K562 (cell line): ENCODE results near the gene SYNJ2. TPM values are rescaled to one million over a fixed set of nuclear protein-coding genes. Genes with fewer than 3 reads are reported as not detected.

Experiments
- ATAC-seq: fragments of 200-7000 bp; cut with Tn5 transposase; 3 replicates; pipeline ENCODE4 v1.9.1; 2020; ENCODE audit warnings: moderate library complexity
- BruUV-seq: library from RNA; stranded (reverse); fragments of 400-500 nt; replicated peaks from 2 replicates; lab custom pipeline; 2021; lab: Mats Ljungman, UMichigan
- CTCF ChIA-PET: fragments of 300-600 bp; formaldehyde crosslinking; extraction: SDS; loops from one replicate; lab custom pipeline; 2021; ENCODE audit warnings: low intra/inter-chr PET ratio; lab: Yijun Ruan, JAX
- POLR2A ChIA-PET: fragments of 300-600, 350-650 bp; sonication (Branson Sonifier 250); formaldehyde crosslinking; extraction: SDS; loops from one replicate; lab custom pipeline; 2021; ENCODE audit warnings: antibody characterized with exemption, inconsistent platforms; lab: Yijun Ruan, JAX
- DNase-seq, 4 experiments: peaks; one replicate each; pipeline versions ENCODE4 v3.0.0 to v3.0.0-alpha.2; 2011 to 2018; ENCODE audit warnings: low spot score in 3 of 4, mixed read lengths in 3 of 4; ENCODE audit errors: extremely low read depth in 1 of 4
- FAIRE-seq: peaks from 2 replicates; lab custom pipeline; 2011; peaks lifted over from hg19 to GRCh38; lab: Jason Lieb, UNC
- H2AFZ ChIP-seq: 2 replicates; pipeline ENCODE4 v1.6.0; 2011; ENCODE audit warnings: low read depth, low read length, control low read depth, inconsistent platforms
- H3K27ac ChIP-seq: fragments of 200-600 bp; 3 replicates; pipeline ENCODE4 v1.8.0; 2011; ENCODE audit warnings: low read depth, mild to moderate bottlenecking, control low read depth, inconsistent platforms, low read length, moderate library complexity, mixed read lengths; ENCODE audit errors: extremely low read depth
- H3K27me3 ChIP-seq, 2 experiments: fragments of 300-600 bp in 1 of 2; 2 replicates in 1 of 2; 3 replicates in 1 of 2; pipeline versions ENCODE4 v1.6.0 to v1.8.0; 2011; ENCODE audit warnings: inconsistent platforms in 2 of 2, low read length in 2 of 2, mild to moderate bottlenecking in 1 of 2, mixed read lengths in 1 of 2, moderate library complexity in 1 of 2; ENCODE audit not compliant: control insufficient read depth in 2 of 2, insufficient read depth in 2 of 2
- H3K36me3 ChIP-seq: fragments of 300-600 bp; 3 replicates; pipeline ENCODE4 v1.8.0; 2011; ENCODE audit warnings: mild to moderate bottlenecking, low read length, inconsistent platforms; ENCODE audit not compliant: control insufficient read depth, insufficient read depth
- H3K4me1 ChIP-seq, 2 experiments: fragments of 200-600 bp in 1 of 2; replicated peaks in 1 of 2; 2 replicates in 1 of 2; 3 replicates in 1 of 2; pipeline versions ENCODE4 v1.5.1 to v1.8.0; 2011; ENCODE audit warnings: inconsistent platforms in 2 of 2, low read length in 2 of 2, mild to moderate bottlenecking in 1 of 2, mixed read lengths in 1 of 2, moderate library complexity in 1 of 2; ENCODE audit not compliant: control insufficient read depth in 2 of 2, insufficient read depth in 2 of 2
- H3K4me2 ChIP-seq: 2 replicates; pipeline ENCODE4 v1.6.1; 2011; ENCODE audit warnings: low read length, control low read depth, inconsistent platforms, mixed read lengths; ENCODE audit not compliant: insufficient read depth
- H3K4me3 ChIP-seq: fragments of 200-600 bp; sonication (generic), shearing (Covaris generic); 2 replicates; pipeline ENCODE4 v1.5.1; 2016; ENCODE audit warnings: control low read depth, inconsistent platforms
- H3K79me2 ChIP-seq: fragments of 200-600 bp; 3 replicates; pipeline ENCODE4 v1.8.0; 2011; ENCODE audit warnings: low read length, inconsistent platforms; ENCODE audit not compliant: control insufficient read depth, insufficient read depth
- H3K9ac ChIP-seq, 2 experiments: 2 replicates each; pipeline versions ENCODE4 v1.6.0 to v1.6.1; 2011; ENCODE audit warnings: low read depth in 2 of 2, low read length in 2 of 2, control low read depth in 1 of 2, inconsistent platforms in 1 of 2, mild to moderate bottlenecking in 1 of 2, mixed read lengths in 1 of 2; ENCODE audit not compliant: insufficient read depth in 1 of 2
- H3K9me1 ChIP-seq: one replicate; pipeline ENCODE4 v1.6.0; 2011; ENCODE audit warnings: inconsistent platforms, mild to moderate bottlenecking, low read length, moderate library complexity; ENCODE audit not compliant: control insufficient read depth, insufficient read depth
- H3K9me3 ChIP-seq: replicated peaks from 2 replicates; pipeline ENCODE4 v1.5.1; 2011; ENCODE audit warnings: low read depth, low read length, inconsistent platforms; ENCODE audit not compliant: control insufficient read depth, insufficient read depth
- H4K20me1 ChIP-seq: replicated peaks from 2 replicates; pipeline ENCODE4 v1.6.1; 2011; ENCODE audit warnings: low read length, inconsistent platforms, mixed read lengths; ENCODE audit not compliant: control insufficient read depth, insufficient read depth
- BCOR ChIP-seq: fragments of 450-650 bp; IDR thresholded peaks from 2 replicates; pipeline ENCODE4 v1.6.1; 2016
- CCAR2 ChIP-seq: fragments of 200-400 bp; formaldehyde crosslinking; IDR thresholded peaks from 2 replicates; pipeline ENCODE4 v1.6.1; 2017; ENCODE audit warnings: mild to moderate bottlenecking, low read depth, low read length
- FOSL1 ChIP-seq: fragments of 200-800 bp; sonication (Bioruptor generic); conservative IDR thresholded peaks from 2 replicates; pipeline ENCODE4 v1.6.1; 2016; ENCODE audit warnings: missing genetic modification characterization, missing compliant biosample characterization
- NFE2L1 ChIP-seq: fragments of 450-650 bp; IDR thresholded peaks from 2 replicates; pipeline ENCODE4 v1.6.1; 2016; ENCODE audit warnings: missing genetic modification characterization, low read depth, mild to moderate bottlenecking, missing compliant biosample characterization, moderate library complexity, borderline replicate concordance
- RBM25 ChIP-seq: fragments of 200-400 bp; formaldehyde crosslinking; IDR thresholded peaks from 2 replicates; pipeline ENCODE4 v1.6.1; 2018; ENCODE audit warnings: low read length, low read depth, moderate library complexity; ENCODE audit not compliant: severe bottlenecking
- TBP ChIP-seq: optimal IDR thresholded peaks from 2 replicates; pipeline ENCODE3; 2011; ENCODE audit warnings: low read depth, low read length, improper control_type of control experiment
- XRCC3 ChIP-seq: fragments of 450-650 bp; IDR thresholded peaks from 2 replicates; pipeline ENCODE4 v1.6.1; 2017; ENCODE audit warnings: mild to moderate bottlenecking, moderate library complexity
- ZBTB1 ChIP-seq: sonication (generic); formaldehyde crosslinking; IDR thresholded peaks from 2 replicates; pipeline ENCODE4 v1.8.1; 2023; ENCODE audit warnings: missing genetic modification reagents, low read depth, mild to moderate bottlenecking, borderline replicate concordance
- ZNF830 ChIP-seq: fragments of 250-450 bp; sonication (Bioruptor Pico); IDR thresholded peaks from 2 replicates; pipeline ENCODE4 v1.5.0; 2021; ENCODE audit warnings: mild to moderate bottlenecking
- WGBS: fragments of 100-300 bp; shearing (Covaris generic); methylation state at CpG from one replicate; pipeline ENCODE4 v1.1.6; 2016; ENCODE audit warnings: low coverage, mixed read lengths; ENCODE audit not compliant: insufficient coverage; ENCODE audit errors: missing lambda C conversion rate; 5-methylcytosine and 5-hydroxymethylcytosine counted together
- in situ Hi-C: fragments of 300-500 bp; cut with MboI; formaldehyde crosslinking; loops from 4 replicates; pipeline ENCODE4 v1.15.0; 2018; ENCODE audit warnings: inconsistent platforms, mixed read lengths
- intact Hi-C: fragments of 100-400 bp; cut with micrococcal nuclease; formaldehyde crosslinking; loops from 2 replicates; pipeline ENCODE4 v1.14.2; 2022
- polyA plus RNA-seq, 8 experiments: library from polyadenylated mRNA; depleted of rRNA in 4 of 8; stranded (reverse) in 5 of 8; unstranded in 3 of 8; fragments of >200 nt; fragmentation: Nextera tagmentation in 2 of 8; fragmentation: Illumina TruSeq in 1 of 8; extraction: Ambion mirVana in 2 of 8; extraction: Trizol in 1 of 8; gene quantifications; 2 replicates each; pipeline versions ENCODE4 v1.2.1 to v1.2.3, GENCODE V29; 2011 to 2014; ENCODE audit warnings: inconsistent platforms in 1 of 8, missing spikeins in 1 of 8
- total RNA-seq, 7 experiments: library from RNA; depleted of rRNA in 6 of 7; stranded (reverse); fragments of >200 nt in 6 of 7; fragmentation: Illumina TruSeq in 2 of 7; extraction: Trizol in 2 of 7; gene quantifications; 2 replicates each; pipeline versions ENCODE4 v1.2.1 to v1.2.3, GENCODE V29; 2011 to 2021; ENCODE audit warnings: low replicate concordance in 1 of 7
- TF ChIP-seq, protein P1 (sequence below): sonication (generic); formaldehyde crosslinking; IDR thresholded peaks from 2 replicates; pipeline ENCODE4 v1.8.0; 2022; ENCODE audit warnings: mild to moderate bottlenecking, missing genetic modification reagents
- TF ChIP-seq, protein P2 (sequence below): sonication (generic); formaldehyde crosslinking; IDR thresholded peaks from 2 replicates; pipeline ENCODE4 v1.8.0; 2022; ENCODE audit warnings: missing genetic modification reagents, mild to moderate bottlenecking, moderate library complexity, borderline replicate concordance
- TF ChIP-seq, protein P3 (sequence below): fragments of 450-650 bp; IDR thresholded peaks from 2 replicates; pipeline ENCODE4 v1.6.1; 2016; ENCODE audit warnings: low read depth, mild to moderate bottlenecking, moderate library complexity
- TF ChIP-seq, protein P4 (sequence below): sonication (generic); formaldehyde crosslinking; IDR thresholded peaks from 2 replicates; pipeline ENCODE4 v1.9.0; 2022; ENCODE audit warnings: mild to moderate bottlenecking, missing genetic modification reagents
- TF ChIP-seq, protein P5 (sequence below): fragments of 150-350 bp; IDR thresholded peaks from 2 replicates; pipeline ENCODE4 v1.6.1; 2014; ENCODE audit warnings: low read depth, mild to moderate bottlenecking, low read length, borderline replicate concordance

SYNJ2 gene
- total and polyA plus RNA-seq, 9 of the 15 experiments (the other 6 are each of a cell fraction or from before 2014, with no cell fraction given), result 3.0 to 27.7 (median 17.8) TPM

DNA sequence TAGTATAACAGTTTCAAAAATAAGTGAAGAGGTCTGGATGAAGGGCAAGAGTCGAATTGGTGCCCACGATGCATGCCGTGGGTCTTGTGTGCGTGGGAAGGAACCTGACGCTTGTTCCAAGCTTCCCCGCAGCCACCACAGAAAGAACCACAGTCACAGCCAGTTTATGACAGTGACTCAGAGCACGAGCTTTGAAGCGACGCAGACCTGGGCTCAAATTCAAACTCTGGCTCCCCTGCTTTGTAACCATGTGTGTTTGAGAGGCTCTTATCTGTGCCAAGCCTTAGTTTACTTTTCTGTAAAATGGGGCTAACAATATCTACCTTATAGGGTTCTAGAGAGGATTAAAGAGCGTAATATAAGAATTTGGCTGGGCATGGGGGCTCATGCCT lies 65.5 kb downstream of the SYNJ2 start:
- no peaks in the 10 kb centered on the region for H3K9me3 ChIP-seq
- ATAC-seq (no peak), FAIRE-seq (no peak), DNase-seq (no peak)
- H3K27me3 ChIP-seq, result no peaks in the 10 kb centered on the region
- in situ Hi-C loops (no loop called here), intact Hi-C loops (no loop called here)
- H3K4me1 ChIP-seq, result peaks cover 24 to 35% of the 10 kb centered on the region in 2 experiments
- peaks cover 15% of the 10 kb centered on the region for H3K36me3 ChIP-seq
- CTCF ChIA-PET, result no interaction called here
- no peak overlapping the region for H3K27ac ChIP-seq
- WGBS, result 68% methylated on average over 10 of the region's 10 CpGs
- POLR2A ChIA-PET, result interaction anchor here (4.4 kb wide), 1 partner anchor 12 kb away, joined by 28 read pairs; no protein-coding TSS in a partner anchor
- no peak overlapping the region for H3K4me2 ChIP-seq
- BruUV-seq, result no TSS peak
- no peak overlapping the region for H2AFZ ChIP-seq
- no peak overlapping the region; a peak in 1 of 4 replicates for H3K9ac ChIP-seq
- H3K79me2 ChIP-seq, result 0 out of 3 replicates have a peak, but pooled peaks cover 3% of the 10 kb centered on the region
- H3K9me1 ChIP-seq, result no peaks in the 10 kb centered on the region
- no peak overlapping the region for H3K4me3 ChIP-seq
- peaks cover 29% of the 10 kb centered on the region for H4K20me1 ChIP-seq
- TF ChIP-seq TBP (no peak), XRCC3 (no peak), CCAR2 (no peak), BCOR (peak; percentile 57; the same call in 1 of the 2 replicates), FOSL1 (peak; percentile 65), NFE2L1 (no peak), ZBTB1 (peak; percentile 82), RBM25 (peak; percentile 71), ZNF830 (CRISPR knock-in tag) (no peak)
- TF ChIP-seq, protein P1, sequence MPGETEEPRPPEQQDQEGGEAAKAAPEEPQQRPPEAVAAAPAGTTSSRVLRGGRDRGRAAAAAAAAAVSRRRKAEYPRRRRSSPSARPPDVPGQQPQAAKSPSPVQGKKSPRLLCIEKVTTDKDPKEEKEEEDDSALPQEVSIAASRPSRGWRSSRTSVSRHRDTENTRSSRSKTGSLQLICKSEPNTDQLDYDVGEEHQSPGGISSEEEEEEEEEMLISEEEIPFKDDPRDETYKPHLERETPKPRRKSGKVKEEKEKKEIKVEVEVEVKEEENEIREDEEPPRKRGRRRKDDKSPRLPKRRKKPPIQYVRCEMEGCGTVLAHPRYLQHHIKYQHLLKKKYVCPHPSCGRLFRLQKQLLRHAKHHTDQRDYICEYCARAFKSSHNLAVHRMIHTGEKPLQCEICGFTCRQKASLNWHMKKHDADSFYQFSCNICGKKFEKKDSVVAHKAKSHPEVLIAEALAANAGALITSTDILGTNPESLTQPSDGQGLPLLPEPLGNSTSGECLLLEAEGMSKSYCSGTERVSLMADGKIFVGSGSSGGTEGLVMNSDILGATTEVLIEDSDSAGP (CRISPR knock-in tag), result no peak
- TF ChIP-seq, protein P2, sequence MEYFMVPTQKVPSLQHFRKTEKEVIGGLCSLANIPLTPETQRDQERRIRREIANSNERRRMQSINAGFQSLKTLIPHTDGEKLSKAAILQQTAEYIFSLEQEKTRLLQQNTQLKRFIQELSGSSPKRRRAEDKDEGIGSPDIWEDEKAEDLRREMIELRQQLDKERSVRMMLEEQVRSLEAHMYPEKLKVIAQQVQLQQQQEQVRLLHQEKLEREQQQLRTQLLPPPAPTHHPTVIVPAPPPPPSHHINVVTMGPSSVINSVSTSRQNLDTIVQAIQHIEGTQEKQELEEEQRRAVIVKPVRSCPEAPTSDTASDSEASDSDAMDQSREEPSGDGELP (CRISPR knock-in tag), result no peak
- TF ChIP-seq, protein P3, sequence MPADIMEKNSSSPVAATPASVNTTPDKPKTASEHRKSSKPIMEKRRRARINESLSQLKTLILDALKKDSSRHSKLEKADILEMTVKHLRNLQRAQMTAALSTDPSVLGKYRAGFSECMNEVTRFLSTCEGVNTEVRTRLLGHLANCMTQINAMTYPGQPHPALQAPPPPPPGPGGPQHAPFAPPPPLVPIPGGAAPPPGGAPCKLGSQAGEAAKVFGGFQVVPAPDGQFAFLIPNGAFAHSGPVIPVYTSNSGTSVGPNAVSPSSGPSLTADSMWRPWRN, result no peak
- TF ChIP-seq, protein P4, sequence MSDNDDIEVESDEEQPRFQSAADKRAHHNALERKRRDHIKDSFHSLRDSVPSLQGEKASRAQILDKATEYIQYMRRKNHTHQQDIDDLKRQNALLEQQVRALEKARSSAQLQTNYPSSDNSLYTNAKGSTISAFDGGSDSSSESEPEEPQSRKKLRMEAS (CRISPR knock-in tag), result peak; percentile 42; the same call in 1 of the 2 replicates
- TF ChIP-seq, protein P5, sequence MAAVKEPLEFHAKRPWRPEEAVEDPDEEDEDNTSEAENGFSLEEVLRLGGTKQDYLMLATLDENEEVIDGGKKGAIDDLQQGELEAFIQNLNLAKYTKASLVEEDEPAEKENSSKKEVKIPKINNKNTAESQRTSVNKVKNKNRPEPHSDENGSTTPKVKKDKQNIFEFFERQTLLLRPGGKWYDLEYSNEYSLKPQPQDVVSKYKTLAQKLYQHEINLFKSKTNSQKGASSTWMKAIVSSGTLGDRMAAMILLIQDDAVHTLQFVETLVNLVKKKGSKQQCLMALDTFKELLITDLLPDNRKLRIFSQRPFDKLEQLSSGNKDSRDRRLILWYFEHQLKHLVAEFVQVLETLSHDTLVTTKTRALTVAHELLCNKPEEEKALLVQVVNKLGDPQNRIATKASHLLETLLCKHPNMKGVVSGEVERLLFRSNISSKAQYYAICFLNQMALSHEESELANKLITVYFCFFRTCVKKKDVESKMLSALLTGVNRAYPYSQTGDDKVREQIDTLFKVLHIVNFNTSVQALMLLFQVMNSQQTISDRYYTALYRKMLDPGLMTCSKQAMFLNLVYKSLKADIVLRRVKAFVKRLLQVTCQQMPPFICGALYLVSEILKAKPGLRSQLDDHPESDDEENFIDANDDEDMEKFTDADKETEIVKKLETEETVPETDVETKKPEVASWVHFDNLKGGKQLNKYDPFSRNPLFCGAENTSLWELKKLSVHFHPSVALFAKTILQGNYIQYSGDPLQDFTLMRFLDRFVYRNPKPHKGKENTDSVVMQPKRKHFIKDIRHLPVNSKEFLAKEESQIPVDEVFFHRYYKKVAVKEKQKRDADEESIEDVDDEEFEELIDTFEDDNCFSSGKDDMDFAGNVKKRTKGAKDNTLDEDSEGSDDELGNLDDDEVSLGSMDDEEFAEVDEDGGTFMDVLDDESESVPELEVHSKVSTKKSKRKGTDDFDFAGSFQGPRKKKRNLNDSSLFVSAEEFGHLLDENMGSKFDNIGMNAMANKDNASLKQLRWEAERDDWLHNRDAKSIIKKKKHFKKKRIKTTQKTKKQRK, result no peak
